H1 (cell line): Measurements from ENCODE around the gene C11orf58.

Experiments
- POLR2A ChIP-seq, 2 experiments: IDR thresholded peaks; 1 replicate in 1 of 2; 2 replicates in 1 of 2; pipeline ENCODE4 v1.6.1; 2011; ENCODE audit warnings: low read depth in 2 of 2, low read length in 2 of 2, mild to moderate bottlenecking in 2 of 2; ENCODE audit errors: control extremely low read depth in 1 of 2
- POLR2AphosphoS5 ChIP-seq: IDR thresholded peaks from 2 replicates; pipeline ENCODE4 v1.6.1; 2011; ENCODE audit warnings: low read depth, low read length
- ZNF274 ChIP-seq: IDR thresholded peaks from 2 replicates; pipeline ENCODE4 v1.7.0; 2012; ENCODE audit warnings: low read length, borderline replicate concordance; ENCODE audit errors: extremely low read depth

DNA sequence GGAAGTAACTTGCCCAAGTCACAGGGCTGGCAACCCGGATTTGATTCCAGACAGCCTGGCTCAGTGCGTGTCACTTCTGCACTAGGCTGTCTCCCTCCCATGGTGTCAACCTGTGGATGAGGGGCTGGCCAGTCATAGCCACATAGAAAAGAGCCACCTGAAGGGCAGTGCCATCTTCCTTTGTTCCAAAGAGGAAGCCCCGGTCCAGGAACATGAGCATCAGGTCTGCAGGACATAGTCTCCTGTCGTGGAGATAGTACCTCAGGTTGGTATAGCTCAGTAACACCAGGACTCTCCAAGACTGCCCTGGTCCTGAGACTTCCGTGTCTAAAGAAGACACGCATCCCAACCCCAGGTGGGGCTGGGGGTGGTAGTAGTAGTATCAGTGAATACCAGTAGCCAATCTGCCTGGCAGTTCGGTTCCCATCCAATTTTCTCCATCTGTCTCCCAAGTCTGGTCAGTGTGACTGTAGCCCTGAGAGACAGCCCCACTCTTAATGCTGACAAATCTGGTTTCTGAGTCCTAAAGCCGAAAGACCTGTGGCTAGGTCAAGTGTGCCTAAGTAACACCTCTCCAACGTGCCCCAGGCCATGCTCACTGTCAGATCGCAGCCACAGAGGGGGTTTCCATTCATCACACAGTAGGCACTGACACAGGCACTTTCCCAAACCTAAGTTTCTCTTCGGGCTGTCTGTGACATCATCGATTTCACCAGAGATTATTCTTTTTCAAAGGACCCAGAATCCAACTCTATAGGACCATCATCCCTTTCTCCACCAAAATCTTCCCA is 33.1 kb downstream of the C11orf58 start:
- TF ChIP-seq POLR2A (IDR thresholded peaks at IDR 0.05; ENCODE audit: control extremely low read depth in 1 of 2, low read depth in 2 of 2, low read length in 2 of 2) (no peak), POLR2AphosphoS5 (no peak), ZNF274 (no peak)
